BLaER1 (cell line): ENCODE data around the gene MAP4K1.

Experiments used
- H3K27ac ChIP-seq: shearing (Covaris generic); formaldehyde crosslinking; 2 replicates; pipeline ENCODE4 v1.8.1; 2022
- H3K27me3 ChIP-seq: shearing (Covaris generic); formaldehyde crosslinking; 2 replicates; pipeline ENCODE4 v1.8.1; 2022
- H3K36me3 ChIP-seq: shearing (Covaris generic); formaldehyde crosslinking; 2 replicates; pipeline ENCODE4 v1.8.1; 2022
- H3K4me1 ChIP-seq: shearing (Covaris generic); formaldehyde crosslinking; 2 replicates; pipeline ENCODE4 v1.8.1; 2022
- H3K4me2 ChIP-seq: shearing (Covaris generic); formaldehyde crosslinking; 2 replicates; pipeline ENCODE4 v1.8.1; 2022
- H3K4me3 ChIP-seq: shearing (Covaris generic); formaldehyde crosslinking; 2 replicates; pipeline ENCODE4 v1.8.1; 2022
- H3K9ac ChIP-seq: shearing (Covaris generic); formaldehyde crosslinking; 2 replicates; pipeline ENCODE4 v1.8.1; 2022
- H3K9me3 ChIP-seq: shearing (Covaris generic); formaldehyde crosslinking; 2 replicates; pipeline ENCODE4 v1.8.1; 2022
- H4K20me1 ChIP-seq: shearing (Covaris generic); formaldehyde crosslinking; 2 replicates; pipeline ENCODE4 v1.8.1; 2022
- Cebpa-rat ChIP-seq: shearing (Covaris generic); IDR thresholded peaks from 2 replicates; pipeline ENCODE4 v1.8.1; 2022

MAP4K1 gene

DNA sequence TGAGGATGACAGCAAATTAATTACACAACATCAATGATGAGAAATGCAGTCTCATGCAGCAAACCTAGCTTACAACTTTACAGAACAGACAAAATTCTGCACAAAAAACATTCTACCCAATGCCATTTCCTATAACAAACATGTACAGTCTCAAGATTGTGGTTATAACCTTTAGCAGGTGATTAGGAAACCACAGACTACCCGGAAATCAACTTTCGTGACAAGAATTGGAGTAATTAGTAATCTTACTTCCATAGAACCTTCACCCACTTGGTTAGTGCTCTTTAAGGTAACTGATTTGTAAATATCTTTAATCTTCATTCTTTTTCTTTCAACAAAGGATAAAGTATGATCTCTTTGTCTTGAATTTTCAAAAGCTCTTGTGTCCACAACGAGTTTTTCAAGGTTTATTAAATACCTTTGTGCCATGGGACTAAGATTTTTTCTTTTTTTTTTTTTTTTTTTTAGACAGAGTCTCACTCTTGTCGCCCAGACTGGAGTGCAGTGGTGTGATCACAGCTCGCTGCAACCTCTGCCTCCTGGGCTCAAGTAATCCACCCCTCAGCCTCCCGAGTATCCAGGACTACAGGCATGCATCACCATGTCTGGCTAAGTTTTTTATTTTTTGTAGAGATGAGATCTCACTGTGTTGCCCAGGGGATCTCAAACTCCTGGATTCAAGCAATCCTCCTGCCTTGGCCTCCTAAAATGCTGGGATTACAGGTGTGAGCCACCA, 78.8 kb downstream of the MAP4K1 start:
- TF ChIP-seq Cebpa-rat: no peak
- Histone ChIP-seq H4K20me1 (no peaks in the 10 kb centered on the region), H3K4me1 (peaks cover 8% of the 10 kb centered on the region; the same call in 1 of the 2 replicates), H3K36me3 (no peaks in the 10 kb centered on the region), H3K27me3 (no peaks in the 10 kb centered on the region), H3K27ac (no peak overlapping the region), H3K9ac (no peak overlapping the region), H3K4me3 (no peak overlapping the region), H3K9me3 (peaks cover 17% of the 10 kb centered on the region), H3K4me2 (no peak overlapping the region)

DNA sequence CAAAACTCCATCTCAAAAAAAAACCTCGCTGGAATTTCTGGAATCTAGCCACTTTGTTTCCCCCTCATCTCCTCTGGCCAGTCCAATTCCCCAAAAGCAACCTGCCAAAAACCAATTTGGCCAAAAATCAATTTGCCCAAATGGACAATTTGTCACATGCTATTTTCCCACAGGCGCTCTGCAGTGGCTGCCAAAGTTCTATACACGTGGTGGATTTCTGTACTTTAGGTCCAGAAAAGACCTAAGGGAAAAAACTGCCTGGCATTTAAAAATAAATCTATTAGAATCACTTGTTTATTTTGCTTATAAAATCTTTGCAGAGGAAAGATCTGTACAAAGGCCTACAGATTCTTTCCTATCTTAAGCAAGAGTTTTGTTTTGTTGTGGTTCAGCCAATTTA, 79.4 kb downstream of the MAP4K1 start:
- H3K9ac ChIP-seq: no peak overlapping the region
- H3K9me3 ChIP-seq: peaks cover 17% of the 10 kb centered on the region
- no peaks in the 10 kb centered on the region for H4K20me1 ChIP-seq
- no peak for TF ChIP-seq Cebpa-rat
- H3K36me3 ChIP-seq: no peaks in the 10 kb centered on the region
- no peaks in the 10 kb centered on the region for H3K27me3 ChIP-seq
- H3K4me2 ChIP-seq: no peak overlapping the region
- H3K4me1 ChIP-seq: peaks cover 8% of the 10 kb centered on the region; the same call in 1 of the 2 replicates
- H3K4me3 ChIP-seq: no peak overlapping the region
- no peak overlapping the region for H3K27ac ChIP-seq
